SK-N-SH treated with all-trans-retinoic acid at 6 μM for 48 hours (cell line): ENCODE data around the gene TMEM151A.

Experiments used
- BACH2 ChIP-seq: fragments of 250-450 bp; sonication (Bioruptor Pico); IDR thresholded peaks from 2 replicates; pipeline ENCODE4 v1.9.0; 2021; ENCODE audit warnings: mild to moderate bottlenecking, borderline replicate concordance
- ESRRG ChIP-seq: fragments of 250-450 bp; sonication (Bioruptor Pico); IDR thresholded peaks from 2 replicates; pipeline ENCODE4 v1.6.1; 2021; ENCODE audit warnings: mild to moderate bottlenecking
- ISL1 ChIP-seq: fragments of 250-450 bp; sonication (Bioruptor Pico); IDR thresholded peaks from 2 replicates; pipeline ENCODE4 v2.1.2; 2022; ENCODE audit warnings: mild to moderate bottlenecking, moderate library complexity
- RARB ChIP-seq: fragments of 250-450 bp; sonication (Bioruptor Pico); IDR thresholded peaks from 2 replicates; pipeline ENCODE4 v1.8.0; 2021; ENCODE audit warnings: mild to moderate bottlenecking, moderate library complexity
- TCF4 ChIP-seq: fragments of 250-450 bp; sonication (Bioruptor Pico); IDR thresholded peaks from 2 replicates; pipeline ENCODE4 v1.8.0; 2021; ENCODE audit warnings: mild to moderate bottlenecking, moderate library complexity, borderline replicate concordance
- TOX ChIP-seq: fragments of 250-450 bp; sonication (Bioruptor Pico); IDR thresholded peaks from 2 replicates; pipeline ENCODE4 v1.8.0; 2021; ENCODE audit warnings: mild to moderate bottlenecking, moderate library complexity, borderline replicate concordance
- ZC3H10 ChIP-seq: fragments of 250-450 bp; sonication (Bioruptor Pico); IDR thresholded peaks from 2 replicates; pipeline ENCODE4 v1.5.1; 2021; ENCODE audit warnings: mild to moderate bottlenecking, moderate library complexity
- ZNF565 ChIP-seq: fragments of 450-650 bp; formaldehyde crosslinking; conservative IDR thresholded peaks from 2 replicates; pipeline ENCODE4 v1.5.0; 2020; ENCODE audit warnings: low read depth, mild to moderate bottlenecking, moderate library complexity
- ZNF70 ChIP-seq: fragments of 450-650 bp; formaldehyde crosslinking; IDR thresholded peaks from 2 replicates; pipeline ENCODE4 v1.5.0; 2020; ENCODE audit warnings: mild to moderate bottlenecking, moderate library complexity
- TF ChIP-seq, protein P1 (sequence below): fragments of 250-450 bp; sonication (Bioruptor Pico); IDR thresholded peaks from 2 replicates; pipeline ENCODE4 v1.5.0; 2020; ENCODE audit warnings: mild to moderate bottlenecking, moderate library complexity
- TF ChIP-seq, protein P2 (sequence below): fragments of 250-450 bp; sonication (Bioruptor Pico); IDR thresholded peaks from 2 replicates; pipeline ENCODE4 v1.5.1; 2020; ENCODE audit warnings: low read depth, mild to moderate bottlenecking, moderate library complexity
- TF ChIP-seq, protein P3 (sequence below): fragments of 250-450 bp; sonication (Bioruptor Pico); IDR thresholded peaks from 2 replicates; pipeline ENCODE4 v1.8.0; 2020; ENCODE audit warnings: mild to moderate bottlenecking, moderate library complexity, borderline replicate concordance

DNA sequence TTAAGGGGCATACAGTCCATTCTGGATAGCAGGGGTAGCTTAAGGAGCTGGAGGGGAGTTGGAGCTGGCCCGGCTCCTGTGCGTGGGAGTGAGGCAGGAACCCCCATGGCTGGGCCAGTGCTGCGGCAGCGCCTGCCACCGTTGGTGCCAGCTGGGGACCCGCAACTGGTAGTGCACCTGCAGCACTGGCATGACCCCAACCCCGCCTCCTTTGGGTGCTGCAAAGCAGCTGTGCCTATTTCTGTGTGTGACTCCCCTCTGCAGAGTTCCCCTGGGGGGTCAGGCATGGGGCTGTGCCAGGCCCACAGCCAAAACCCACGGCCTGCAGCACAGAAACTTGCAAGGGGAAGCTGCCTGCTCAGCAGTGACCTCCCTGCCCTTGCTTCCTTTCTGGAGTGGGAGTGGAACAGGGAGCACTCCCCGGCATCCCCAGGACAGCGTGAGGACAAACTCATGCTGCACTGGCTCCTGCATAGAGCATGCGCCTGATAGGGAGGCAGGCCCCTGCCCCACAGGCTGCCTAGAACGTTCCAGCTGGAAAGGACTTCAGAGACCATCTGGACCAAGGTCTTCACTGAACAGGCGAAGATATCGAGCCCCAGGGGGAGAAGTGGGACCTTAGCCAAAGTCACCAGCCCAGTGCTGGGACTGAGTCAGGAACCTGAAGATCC lies 49.5 kb upstream of the TMEM151A start:
- TF ChIP-seq ZNF565 (CRISPR knock-in tag) (no peak), RARB (CRISPR knock-in tag) (no peak), ESRRG (CRISPR knock-in tag) (no peak), ZNF70 (CRISPR knock-in tag) (no peak), ISL1 (no peak), TCF4 (CRISPR knock-in tag) (no peak), TOX (no peak), ZC3H10 (CRISPR knock-in tag) (no peak), BACH2 (no peak)
- TF ChIP-seq, protein P1, sequence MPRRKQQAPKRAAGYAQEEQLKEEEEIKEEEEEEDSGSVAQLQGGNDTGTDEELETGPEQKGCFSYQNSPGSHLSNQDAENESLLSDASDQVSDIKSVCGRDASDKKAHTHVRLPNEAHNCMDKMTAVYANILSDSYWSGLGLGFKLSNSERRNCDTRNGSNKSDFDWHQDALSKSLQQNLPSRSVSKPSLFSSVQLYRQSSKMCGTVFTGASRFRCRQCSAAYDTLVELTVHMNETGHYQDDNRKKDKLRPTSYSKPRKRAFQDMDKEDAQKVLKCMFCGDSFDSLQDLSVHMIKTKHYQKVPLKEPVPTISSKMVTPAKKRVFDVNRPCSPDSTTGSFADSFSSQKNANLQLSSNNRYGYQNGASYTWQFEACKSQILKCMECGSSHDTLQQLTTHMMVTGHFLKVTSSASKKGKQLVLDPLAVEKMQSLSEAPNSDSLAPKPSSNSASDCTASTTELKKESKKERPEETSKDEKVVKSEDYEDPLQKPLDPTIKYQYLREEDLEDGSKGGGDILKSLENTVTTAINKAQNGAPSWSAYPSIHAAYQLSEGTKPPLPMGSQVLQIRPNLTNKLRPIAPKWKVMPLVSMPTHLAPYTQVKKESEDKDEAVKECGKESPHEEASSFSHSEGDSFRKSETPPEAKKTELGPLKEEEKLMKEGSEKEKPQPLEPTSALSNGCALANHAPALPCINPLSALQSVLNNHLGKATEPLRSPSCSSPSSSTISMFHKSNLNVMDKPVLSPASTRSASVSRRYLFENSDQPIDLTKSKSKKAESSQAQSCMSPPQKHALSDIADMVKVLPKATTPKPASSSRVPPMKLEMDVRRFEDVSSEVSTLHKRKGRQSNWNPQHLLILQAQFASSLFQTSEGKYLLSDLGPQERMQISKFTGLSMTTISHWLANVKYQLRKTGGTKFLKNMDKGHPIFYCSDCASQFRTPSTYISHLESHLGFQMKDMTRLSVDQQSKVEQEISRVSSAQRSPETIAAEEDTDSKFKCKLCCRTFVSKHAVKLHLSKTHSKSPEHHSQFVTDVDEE (CRISPR knock-in tag), result no peak
- TF ChIP-seq, protein P2, sequence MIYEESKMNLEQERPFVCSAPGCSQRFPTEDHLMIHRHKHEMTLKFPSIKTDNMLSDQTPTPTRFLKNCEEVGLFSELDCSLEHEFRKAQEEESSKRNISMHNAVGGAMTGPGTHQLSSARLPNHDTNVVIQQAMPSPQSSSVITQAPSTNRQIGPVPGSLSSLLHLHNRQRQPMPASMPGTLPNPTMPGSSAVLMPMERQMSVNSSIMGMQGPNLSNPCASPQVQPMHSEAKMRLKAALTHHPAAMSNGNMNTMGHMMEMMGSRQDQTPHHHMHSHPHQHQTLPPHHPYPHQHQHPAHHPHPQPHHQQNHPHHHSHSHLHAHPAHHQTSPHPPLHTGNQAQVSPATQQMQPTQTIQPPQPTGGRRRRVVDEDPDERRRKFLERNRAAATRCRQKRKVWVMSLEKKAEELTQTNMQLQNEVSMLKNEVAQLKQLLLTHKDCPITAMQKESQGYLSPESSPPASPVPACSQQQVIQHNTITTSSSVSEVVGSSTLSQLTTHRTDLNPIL (CRISPR knock-in tag), result no peak
- TF ChIP-seq, protein P3, sequence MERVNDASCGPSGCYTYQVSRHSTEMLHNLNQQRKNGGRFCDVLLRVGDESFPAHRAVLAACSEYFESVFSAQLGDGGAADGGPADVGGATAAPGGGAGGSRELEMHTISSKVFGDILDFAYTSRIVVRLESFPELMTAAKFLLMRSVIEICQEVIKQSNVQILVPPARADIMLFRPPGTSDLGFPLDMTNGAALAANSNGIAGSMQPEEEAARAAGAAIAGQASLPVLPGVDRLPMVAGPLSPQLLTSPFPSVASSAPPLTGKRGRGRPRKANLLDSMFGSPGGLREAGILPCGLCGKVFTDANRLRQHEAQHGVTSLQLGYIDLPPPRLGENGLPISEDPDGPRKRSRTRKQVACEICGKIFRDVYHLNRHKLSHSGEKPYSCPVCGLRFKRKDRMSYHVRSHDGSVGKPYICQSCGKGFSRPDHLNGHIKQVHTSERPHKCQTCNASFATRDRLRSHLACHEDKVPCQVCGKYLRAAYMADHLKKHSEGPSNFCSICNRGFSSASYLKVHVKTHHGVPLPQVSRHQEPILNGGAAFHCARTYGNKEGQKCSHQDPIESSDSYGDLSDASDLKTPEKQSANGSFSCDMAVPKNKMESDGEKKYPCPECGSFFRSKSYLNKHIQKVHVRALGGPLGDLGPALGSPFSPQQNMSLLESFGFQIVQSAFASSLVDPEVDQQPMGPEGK (CRISPR knock-in tag), result no peak
